ENCODE results near the gene CCBE1. TPM values are rescaled to one million over a fixed set of nuclear protein-coding genes. Genes with fewer than 3 reads are reported as not detected.

CCBE1 gene
- total and polyA plus RNA-seq, 7 donors = 0.23 to 61.1 (median 38.9) TPM

DNA sequence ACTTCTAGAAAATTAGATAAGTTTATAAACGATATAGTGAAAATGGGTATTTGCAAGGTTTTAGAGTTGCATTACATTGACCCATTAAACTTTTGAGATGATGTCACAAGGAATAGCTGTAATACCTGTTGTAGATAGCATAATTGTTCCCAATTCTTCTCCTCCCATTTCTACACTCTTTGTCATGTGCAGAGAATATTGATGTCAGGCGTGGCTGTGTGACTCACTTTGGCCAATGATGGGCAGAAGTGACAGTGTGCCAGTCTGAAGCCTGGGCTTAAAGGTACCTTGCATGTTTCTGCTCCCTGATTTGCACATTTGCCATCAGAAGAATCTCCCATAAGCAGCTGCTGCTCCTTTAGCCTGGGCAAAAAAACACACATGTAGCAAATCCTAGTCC lies 26.9 kb upstream of the CCBE1 start:
- H3K27me3 ChIP-seq = no peaks in the 10 kb centered on the region
- no peaks in the 10 kb centered on the region for H3K9me3 ChIP-seq
- no peak for DNase-seq
- WGBS, 2 donors = 56 to 91% methylated on average over 2 of the region's 2 CpGs
- H3K27ac ChIP-seq = no peak overlapping the region
- intact Hi-C loops (cut with DNase I) = no loop called here
- H3K36me3 ChIP-seq = no peaks in the 10 kb centered on the region
- no peak for TF ChIP-seq POLR2AphosphoS5 (IDR thresholded peaks at IDR 0.05)
- no peak for TF ChIP-seq POLR2A (IDR thresholded peaks at IDR 0.05)
- TF ChIP-seq, protein P1, sequence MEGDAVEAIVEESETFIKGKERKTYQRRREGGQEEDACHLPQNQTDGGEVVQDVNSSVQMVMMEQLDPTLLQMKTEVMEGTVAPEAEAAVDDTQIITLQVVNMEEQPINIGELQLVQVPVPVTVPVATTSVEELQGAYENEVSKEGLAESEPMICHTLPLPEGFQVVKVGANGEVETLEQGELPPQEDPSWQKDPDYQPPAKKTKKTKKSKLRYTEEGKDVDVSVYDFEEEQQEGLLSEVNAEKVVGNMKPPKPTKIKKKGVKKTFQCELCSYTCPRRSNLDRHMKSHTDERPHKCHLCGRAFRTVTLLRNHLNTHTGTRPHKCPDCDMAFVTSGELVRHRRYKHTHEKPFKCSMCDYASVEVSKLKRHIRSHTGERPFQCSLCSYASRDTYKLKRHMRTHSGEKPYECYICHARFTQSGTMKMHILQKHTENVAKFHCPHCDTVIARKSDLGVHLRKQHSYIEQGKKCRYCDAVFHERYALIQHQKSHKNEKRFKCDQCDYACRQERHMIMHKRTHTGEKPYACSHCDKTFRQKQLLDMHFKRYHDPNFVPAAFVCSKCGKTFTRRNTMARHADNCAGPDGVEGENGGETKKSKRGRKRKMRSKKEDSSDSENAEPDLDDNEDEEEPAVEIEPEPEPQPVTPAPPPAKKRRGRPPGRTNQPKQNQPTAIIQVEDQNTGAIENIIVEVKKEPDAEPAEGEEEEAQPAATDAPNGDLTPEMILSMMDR (IDR thresholded peaks at IDR 0.05) = no peak
- no peak for TF ChIP-seq EP300 (IDR thresholded peaks at IDR 0.05)
- H3K4me1 ChIP-seq = peaks cover 0 to 6% (median 0%) of the 10 kb centered on the region in 4 donors
- no peak overlapping the region for H3K4me3 ChIP-seq

DNA sequence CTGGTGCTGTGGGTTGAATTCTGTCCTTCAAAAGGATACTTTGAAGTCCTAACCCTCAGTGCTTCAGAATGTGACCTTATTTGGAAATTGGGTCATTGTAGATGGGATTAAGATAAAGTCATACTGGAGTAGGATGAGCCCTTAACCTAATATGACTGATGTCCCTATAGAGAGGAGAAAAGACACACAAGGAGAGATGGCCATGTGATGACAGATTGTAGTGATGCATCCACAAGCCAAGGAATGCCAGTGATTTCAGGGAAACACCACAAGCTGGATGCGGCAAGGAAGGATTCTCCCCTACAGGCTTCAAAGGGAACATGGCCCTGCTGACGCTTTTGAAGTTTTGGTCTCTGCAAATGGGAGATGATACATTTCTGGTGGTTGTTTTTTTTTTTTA lies 24.7 kb upstream of the CCBE1 start:
- Histone ChIP-seq H3K4me1 (peaks cover 0 to 6% (median 0%) of the 10 kb centered on the region in 4 donors), H3K9me3 (no peaks in the 10 kb centered on the region), H3K36me3 (no peaks in the 10 kb centered on the region), H3K4me3 (no peak overlapping the region), H3K27me3 (no peaks in the 10 kb centered on the region), H3K27ac (no peak overlapping the region)
- intact Hi-C loops (cut with DNase I) = no loop called here
- TF ChIP-seq EP300 (IDR thresholded peaks at IDR 0.05) = no peak
- no peak for TF ChIP-seq POLR2A (IDR thresholded peaks at IDR 0.05)
- TF ChIP-seq, protein P1 (IDR thresholded peaks at IDR 0.05) = no peak
- no peak for TF ChIP-seq POLR2AphosphoS5 (IDR thresholded peaks at IDR 0.05)
- no peak for DNase-seq
- 94 to 96% methylated on average over 2 of the region's 2 CpGs for WGBS, 2 donors

DNA sequence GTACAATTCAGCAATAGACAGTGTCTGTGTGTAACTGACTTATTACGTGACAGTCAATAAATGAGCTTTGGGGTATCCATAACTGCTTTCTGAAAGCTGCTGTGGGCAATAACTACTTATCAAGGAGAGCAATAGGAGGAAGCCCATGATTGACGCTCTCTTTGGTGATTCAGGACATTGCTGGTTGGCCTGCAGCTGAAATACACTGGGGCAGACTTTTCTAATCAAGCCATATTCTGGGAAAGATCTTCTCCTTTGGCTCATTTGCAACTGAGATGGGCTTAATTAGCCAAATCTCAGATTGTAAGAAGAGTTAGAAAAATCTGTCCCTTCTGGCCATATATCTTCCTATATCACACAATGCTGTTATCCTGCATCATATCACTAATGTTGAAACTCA lies 24.0 kb upstream of the CCBE1 start:
- intact Hi-C loops (cut with DNase I) = no loop called here
- Histone ChIP-seq H3K27ac (no peak overlapping the region), H3K4me1 (peaks cover 0 to 6% (median 0%) of the 10 kb centered on the region in 4 donors), H3K9me3 (no peaks in the 10 kb centered on the region), H3K27me3 (no peaks in the 10 kb centered on the region), H3K4me3 (no peak overlapping the region), H3K36me3 (no peaks in the 10 kb centered on the region)
- no peak for DNase-seq
- 89 to 91% methylated on average over 2 of the region's 2 CpGs for whole genome bisulfite sequencing, 2 donors
- TF ChIP-seq POLR2A (IDR thresholded peaks at IDR 0.05) (no peak), POLR2AphosphoS5 (IDR thresholded peaks at IDR 0.05) (no peak), EP300 (IDR thresholded peaks at IDR 0.05) (no peak)
- TF ChIP-seq, protein P1 (IDR thresholded peaks at IDR 0.05) = no peak

DNA sequence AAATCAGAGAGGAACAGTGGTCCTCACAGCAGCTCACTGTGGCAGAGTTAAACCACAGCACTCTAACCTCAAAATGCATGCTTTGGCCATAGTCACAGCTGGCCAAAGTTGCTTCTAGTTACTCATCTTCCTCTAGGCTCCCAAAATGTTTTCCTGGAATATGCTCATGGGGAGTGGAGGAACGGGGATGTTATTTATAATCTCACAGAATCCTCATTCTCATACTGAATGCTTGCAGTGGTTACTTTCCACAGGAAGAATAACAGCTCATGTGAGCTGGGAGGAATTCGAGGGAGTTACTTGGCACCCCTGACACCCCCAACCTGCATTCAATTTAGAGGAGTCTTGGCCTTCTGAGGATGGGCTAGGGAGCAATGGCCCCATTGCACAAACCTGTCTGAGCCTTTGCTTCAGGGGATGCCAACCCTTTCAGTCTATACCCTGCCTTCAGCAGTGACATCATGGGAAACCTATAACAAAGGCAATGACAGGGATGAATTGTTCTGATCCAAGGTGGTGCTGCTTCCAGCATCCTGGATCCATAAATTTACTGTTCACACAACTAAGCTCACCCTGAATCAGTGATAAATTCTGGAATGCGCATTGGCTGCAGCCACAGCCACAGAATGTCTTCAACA lies 22.4 kb upstream of the CCBE1 start:
- H3K36me3 ChIP-seq = no peaks in the 10 kb centered on the region
- H3K27me3 ChIP-seq = no peaks in the 10 kb centered on the region
- TF ChIP-seq, protein P1 (IDR thresholded peaks at IDR 0.05) = no peak
- TF ChIP-seq EP300 (IDR thresholded peaks at IDR 0.05) = no peak
- no peak for TF ChIP-seq POLR2AphosphoS5 (IDR thresholded peaks at IDR 0.05)
- no peak for TF ChIP-seq POLR2A (IDR thresholded peaks at IDR 0.05)
- no peak overlapping the region for H3K27ac ChIP-seq
- intact Hi-C loops (cut with DNase I) = no loop called here
- H3K4me1 ChIP-seq = peaks cover 0 to 6% (median 0%) of the 10 kb centered on the region in 4 donors
- no peaks in the 10 kb centered on the region for H3K9me3 ChIP-seq
- DNase-seq = no peak
- H3K4me3 ChIP-seq = no peak overlapping the region
- 67 to 72% methylated on average over 3 of the region's 3 CpGs for WGBS, 2 donors
